ENCODE measurements around the gene BHMT2.

Gene BHMT2

DNA sequence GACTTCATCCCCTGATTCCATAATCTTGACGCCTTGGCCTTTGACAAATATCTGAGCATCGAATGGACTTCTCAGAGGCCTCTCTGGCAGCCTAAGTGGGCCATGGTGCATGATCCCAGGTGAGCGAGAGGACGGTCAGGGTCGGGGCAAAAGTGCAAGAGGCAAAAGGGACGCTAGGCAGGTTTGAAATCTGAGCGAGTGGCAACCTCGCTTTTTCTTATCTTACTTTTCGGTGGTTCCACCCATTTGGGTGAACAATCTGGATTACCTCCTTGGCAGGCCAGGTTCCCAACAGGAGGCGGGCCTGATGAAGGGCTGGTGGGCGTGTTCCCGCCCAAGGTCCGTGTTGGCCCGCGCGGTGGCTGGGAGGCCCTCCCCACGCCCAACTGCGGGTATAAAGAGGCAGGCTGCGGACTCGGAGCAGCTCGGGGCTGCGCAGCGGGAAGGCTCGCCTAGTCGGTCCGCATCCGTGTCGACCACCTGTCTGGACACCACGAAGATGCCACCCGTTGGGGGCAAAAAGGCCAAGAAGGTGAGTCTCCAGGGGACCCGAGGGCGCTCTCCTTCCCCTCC lies 41.9 kb downstream of the BHMT2 start, which contains the start of gene BHMT:
Gene BHMT (plus strand): TSS at position 423 of the 573 bp plus-strand sequence. CDS start 77 bp downstream, at position 500.
- H3K9ac ChIP-seq (ENCODE audit: low read length in 5 of 5), result no peak within 1 kb of the TSS
- H3K4me1 ChIP-seq (ENCODE audit: control insufficient read depth in 5 of 5, insufficient read depth in 5 of 5, low read length in 5 of 5), result peaks cover 0 to 18% (median 16%) of the 10 kb centered on the region in 5 donors
- peaks cover 14 to 24% (median 20%) of the 10 kb centered on the region in 5 donors for H3K27me3 ChIP-seq (ENCODE audit: control insufficient read depth in 5 of 5, insufficient read depth in 4 of 5, low read length in 5 of 5)
- peak within 1 kb of the TSS in 1 of 5 donors; percentile 5 for H3K4me3 ChIP-seq (ENCODE audit: low read depth in 1 of 5, low read length in 5 of 5)
- H3K9me3 ChIP-seq (ENCODE audit: control insufficient read depth in 5 of 5, low read length in 5 of 5), result no peaks in the 10 kb centered on the region
- H3K27ac ChIP-seq (ENCODE audit: low read depth, low read length), result no peak within 1 kb of the TSS
- no peaks in the 10 kb centered on the region for H3K36me3 ChIP-seq (ENCODE audit: control insufficient read depth in 5 of 5, insufficient read depth in 5 of 5, low read length in 5 of 5)

DNA sequence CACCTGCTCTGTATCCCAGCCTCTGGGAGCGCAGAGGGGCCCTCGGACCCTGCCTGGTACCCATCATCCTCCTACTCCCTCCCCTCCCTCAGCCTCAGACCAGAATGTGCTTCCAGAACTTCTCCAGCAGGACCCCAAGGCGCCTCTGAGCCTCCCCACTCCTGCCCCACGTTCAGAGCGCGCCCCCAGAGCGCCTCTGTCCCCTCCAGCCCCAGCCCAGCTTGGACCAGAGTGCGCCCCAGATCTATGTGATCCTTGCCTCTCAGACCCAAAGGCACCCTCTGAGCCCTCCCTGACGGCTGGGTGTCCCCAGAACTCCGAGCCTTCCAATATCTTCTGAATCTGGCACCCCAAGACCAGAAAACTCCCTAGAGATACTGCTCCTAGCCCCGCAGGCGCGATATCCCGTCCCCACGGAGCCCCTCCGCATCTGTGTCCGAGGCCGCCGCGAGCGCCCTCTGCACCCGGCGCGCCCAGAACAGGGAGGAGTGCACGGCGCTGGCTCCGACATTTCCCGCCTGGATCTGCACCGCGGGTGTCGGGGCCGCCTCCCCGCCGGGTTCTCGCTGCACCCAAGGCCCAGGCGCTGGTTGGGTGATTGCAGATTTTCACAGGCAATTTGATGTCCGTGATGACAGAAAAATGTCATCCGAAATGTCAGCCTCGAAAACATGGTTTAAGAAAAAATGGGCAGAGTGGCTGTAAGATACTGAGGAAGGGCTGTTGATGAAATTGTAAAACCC lies 42.6 kb downstream of the BHMT2 start:
- H3K27me3 ChIP-seq (ENCODE audit: control insufficient read depth in 5 of 5, insufficient read depth in 4 of 5, low read length in 5 of 5), result peaks cover 14 to 24% (median 20%) of the 10 kb centered on the region in 5 donors

DNA sequence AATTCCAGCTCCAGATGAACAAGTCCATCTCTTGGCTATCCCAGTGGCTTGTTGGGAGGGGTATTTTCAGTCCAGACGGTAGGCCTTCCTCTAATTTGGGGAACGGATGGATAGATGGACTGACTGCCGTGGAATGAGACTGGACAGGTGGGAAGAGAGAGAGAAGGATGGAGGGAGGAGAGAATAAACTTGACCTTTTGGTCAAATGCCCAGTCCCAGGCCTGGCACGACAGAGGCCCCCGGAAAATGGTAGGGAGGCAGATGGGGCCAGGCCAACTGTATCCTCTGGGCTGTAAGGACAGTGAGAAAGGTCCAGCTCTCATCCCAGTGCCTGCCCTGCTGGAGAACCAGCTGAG lies 43.1 kb downstream of the BHMT2 start:
- peaks cover 14 to 24% (median 20%) of the 10 kb centered on the region in 5 donors for H3K27me3 ChIP-seq (ENCODE audit: control insufficient read depth in 5 of 5, insufficient read depth in 4 of 5, low read length in 5 of 5)
- peaks cover 0 to 16% (median 11%) of the 10 kb centered on the region in 5 donors for H3K4me1 ChIP-seq (ENCODE audit: control insufficient read depth in 5 of 5, insufficient read depth in 5 of 5, low read length in 5 of 5)
- H3K36me3 ChIP-seq (ENCODE audit: control insufficient read depth in 5 of 5, insufficient read depth in 5 of 5, low read length in 5 of 5), result no peaks in the 10 kb centered on the region
- H3K4me3 ChIP-seq (ENCODE audit: low read depth in 1 of 5, low read length in 5 of 5), result no peak overlapping the region
- no peak overlapping the region for H3K27ac ChIP-seq (ENCODE audit: low read depth, low read length)
- no peaks in the 10 kb centered on the region for H3K9me3 ChIP-seq (ENCODE audit: control insufficient read depth in 5 of 5, low read length in 5 of 5)
- H3K9ac ChIP-seq (ENCODE audit: low read length in 5 of 5), result no peak overlapping the region

More for the DNA sequence above, 42.6 kb downstream of the BHMT2 start:
- no peak overlapping the region for H3K27ac ChIP-seq (ENCODE audit: low read depth, low read length)
- no peaks in the 10 kb centered on the region for H3K36me3 ChIP-seq (ENCODE audit: control insufficient read depth in 5 of 5, insufficient read depth in 5 of 5, low read length in 5 of 5)
- H3K4me1 ChIP-seq (ENCODE audit: control insufficient read depth in 5 of 5, insufficient read depth in 5 of 5, low read length in 5 of 5), result peaks cover 0 to 18% (median 16%) of the 10 kb centered on the region in 5 donors
- no peaks in the 10 kb centered on the region for H3K9me3 ChIP-seq (ENCODE audit: control insufficient read depth in 5 of 5, low read length in 5 of 5)
- H3K9ac ChIP-seq (ENCODE audit: low read length in 5 of 5), result no peak overlapping the region
- H3K4me3 ChIP-seq (ENCODE audit: low read depth in 1 of 5, low read length in 5 of 5), result peak overlapping the region in 1 of 5 donors; percentile 5

DNA sequence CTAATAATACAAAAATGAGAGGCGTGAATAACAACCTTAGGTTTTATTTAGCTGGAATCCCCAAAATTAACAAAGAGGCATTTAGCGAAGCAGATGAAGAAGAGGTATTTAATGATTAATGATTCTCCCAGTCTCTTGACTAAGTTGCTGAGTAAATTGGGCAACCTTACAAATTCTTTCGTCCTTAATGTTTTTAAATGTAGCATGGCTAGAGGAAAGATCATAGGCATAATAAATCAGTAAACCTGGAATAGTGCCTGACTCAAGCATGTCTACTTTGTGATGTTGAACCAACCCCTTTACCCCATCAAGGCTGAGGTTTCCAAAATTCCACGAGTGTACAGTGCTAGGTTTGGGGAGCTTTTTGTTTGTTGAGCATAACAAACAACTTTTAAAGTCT lies 49.9 kb downstream of the BHMT2 start:
- peaks cover 0 to 4% (median 0%) of the 10 kb centered on the region in 5 donors for H3K4me1 ChIP-seq (ENCODE audit: control insufficient read depth in 5 of 5, insufficient read depth in 5 of 5, low read length in 5 of 5)
- H3K27ac ChIP-seq (ENCODE audit: low read depth, low read length), result no peak overlapping the region
- H3K27me3 ChIP-seq (ENCODE audit: control insufficient read depth in 5 of 5, insufficient read depth in 4 of 5, low read length in 5 of 5), result no peaks in the 10 kb centered on the region
- H3K9ac ChIP-seq (ENCODE audit: low read length in 5 of 5), result no peak overlapping the region
- H3K4me3 ChIP-seq (ENCODE audit: low read depth in 1 of 5, low read length in 5 of 5), result no peak overlapping the region
- no peaks in the 10 kb centered on the region for H3K36me3 ChIP-seq (ENCODE audit: control insufficient read depth in 5 of 5, insufficient read depth in 5 of 5, low read length in 5 of 5)
- H3K9me3 ChIP-seq (ENCODE audit: control insufficient read depth in 5 of 5, low read length in 5 of 5), result no peaks in the 10 kb centered on the region

DNA sequence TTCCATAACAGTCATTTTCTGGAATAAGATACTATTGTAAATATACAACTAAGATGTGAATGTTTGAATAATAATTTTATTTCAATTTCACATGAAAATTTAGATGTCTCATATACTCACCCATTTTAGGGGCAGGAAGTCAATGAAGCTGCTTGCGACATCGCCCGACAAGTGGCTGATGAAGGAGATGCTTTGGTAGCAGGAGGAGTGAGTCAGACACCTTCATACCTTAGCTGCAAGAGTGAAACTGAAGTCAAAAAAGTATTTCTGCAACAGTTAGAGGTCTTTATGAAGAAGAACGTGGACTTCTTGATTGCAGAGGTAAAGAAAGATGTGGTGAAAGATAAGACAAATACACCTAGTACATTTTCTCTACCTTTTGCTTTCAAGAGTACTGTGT lies 50.7 kb downstream of the BHMT2 start:
- no peaks in the 10 kb centered on the region for H3K27me3 ChIP-seq (ENCODE audit: control insufficient read depth in 5 of 5, insufficient read depth in 4 of 5, low read length in 5 of 5)
- H3K9ac ChIP-seq (ENCODE audit: low read length in 5 of 5), result no peak overlapping the region
- H3K36me3 ChIP-seq (ENCODE audit: control insufficient read depth in 5 of 5, insufficient read depth in 5 of 5, low read length in 5 of 5), result no peaks in the 10 kb centered on the region
- H3K9me3 ChIP-seq (ENCODE audit: control insufficient read depth in 5 of 5, low read length in 5 of 5), result no peaks in the 10 kb centered on the region
- peaks cover 0 to 4% (median 0%) of the 10 kb centered on the region in 5 donors for H3K4me1 ChIP-seq (ENCODE audit: control insufficient read depth in 5 of 5, insufficient read depth in 5 of 5, low read length in 5 of 5)
- H3K27ac ChIP-seq (ENCODE audit: low read depth, low read length), result no peak overlapping the region
- H3K4me3 ChIP-seq (ENCODE audit: low read depth in 1 of 5, low read length in 5 of 5), result no peak overlapping the region

DNA sequence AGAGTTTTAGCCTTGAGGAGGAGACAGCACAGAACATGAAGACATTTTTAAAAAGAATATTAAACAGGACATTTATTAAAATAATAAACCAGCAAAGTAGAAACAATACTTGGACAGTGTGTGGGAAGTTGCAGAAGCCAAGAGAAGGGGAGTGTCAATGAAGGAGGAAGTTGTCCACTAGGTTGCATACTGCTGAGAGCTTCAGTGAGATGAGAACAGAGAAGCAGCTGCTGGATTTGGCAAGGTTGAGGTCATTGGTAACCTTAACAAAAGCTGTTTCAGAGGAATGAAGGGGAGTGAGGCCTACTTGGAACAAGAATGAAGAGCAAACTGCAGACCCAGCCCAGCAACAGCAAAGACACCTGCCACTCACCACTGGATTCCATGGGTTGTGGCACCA lies 53.4 kb downstream of the BHMT2 start:
- Histone ChIP-seq H3K27ac (ENCODE audit: low read depth, low read length) (no peak overlapping the region), H3K4me1 (ENCODE audit: control insufficient read depth in 5 of 5, insufficient read depth in 5 of 5, low read length in 5 of 5) (peaks cover 0 to 4% (median 0%) of the 10 kb centered on the region in 5 donors), H3K27me3 (ENCODE audit: control insufficient read depth in 5 of 5, insufficient read depth in 4 of 5, low read length in 5 of 5) (no peaks in the 10 kb centered on the region), H3K36me3 (ENCODE audit: control insufficient read depth in 5 of 5, insufficient read depth in 5 of 5, low read length in 5 of 5) (no peaks in the 10 kb centered on the region), H3K9ac (ENCODE audit: low read length in 5 of 5) (no peak overlapping the region), H3K4me3 (ENCODE audit: low read depth in 1 of 5, low read length in 5 of 5) (no peak overlapping the region), H3K9me3 (ENCODE audit: control insufficient read depth in 5 of 5, low read length in 5 of 5) (no peaks in the 10 kb centered on the region)

DNA sequence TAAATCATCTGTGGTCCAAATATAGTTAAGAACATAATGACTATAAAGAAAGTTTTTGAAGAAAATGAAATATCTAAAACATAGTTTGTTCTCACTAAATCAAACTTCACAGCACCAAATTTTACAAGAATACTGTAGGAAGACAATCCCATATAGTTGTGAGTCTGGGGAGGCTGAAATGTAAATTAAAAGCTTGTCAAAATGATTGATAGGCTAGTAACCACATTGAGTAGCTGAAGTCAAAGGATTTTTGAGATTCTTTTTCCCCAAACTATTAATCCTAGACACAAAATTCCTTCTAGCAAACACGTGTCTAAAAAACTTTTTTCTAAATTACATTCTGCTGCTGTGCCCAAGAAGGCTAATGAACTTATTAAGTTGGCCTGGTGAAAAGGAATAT lies 55.0 kb downstream of the BHMT2 start:
- Histone ChIP-seq H3K27ac (ENCODE audit: low read depth, low read length) (no peak overlapping the region), H3K36me3 (ENCODE audit: control insufficient read depth in 5 of 5, insufficient read depth in 5 of 5, low read length in 5 of 5) (no peaks in the 10 kb centered on the region), H3K9ac (ENCODE audit: low read length in 5 of 5) (no peak overlapping the region), H3K4me3 (ENCODE audit: low read depth in 1 of 5, low read length in 5 of 5) (no peak overlapping the region), H3K27me3 (ENCODE audit: control insufficient read depth in 5 of 5, insufficient read depth in 4 of 5, low read length in 5 of 5) (no peaks in the 10 kb centered on the region), H3K9me3 (ENCODE audit: control insufficient read depth in 5 of 5, low read length in 5 of 5) (no peaks in the 10 kb centered on the region), H3K4me1 (ENCODE audit: control insufficient read depth in 5 of 5, insufficient read depth in 5 of 5, low read length in 5 of 5) (peaks cover 0 to 4% (median 0%) of the 10 kb centered on the region in 5 donors)

DNA sequence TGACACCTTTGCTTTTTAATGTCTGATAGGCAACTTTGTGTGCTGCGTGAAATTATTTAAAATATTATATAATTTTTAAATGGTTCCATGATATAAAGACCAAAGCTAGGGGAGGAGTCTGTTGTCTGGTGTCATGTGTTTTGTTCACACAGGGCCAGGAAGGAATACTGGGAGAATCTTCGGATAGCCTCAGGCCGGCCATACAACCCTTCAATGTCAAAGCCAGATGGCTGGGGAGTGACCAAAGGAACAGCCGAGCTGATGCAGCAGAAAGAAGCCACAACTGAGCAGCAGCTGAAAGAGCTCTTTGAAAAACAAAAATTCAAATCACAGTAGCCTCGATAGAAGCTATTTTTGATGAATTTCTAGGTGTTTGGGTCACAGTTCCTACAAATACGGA lies 61.2 kb downstream of the BHMT2 start:
- Histone ChIP-seq H3K27me3 (ENCODE audit: control insufficient read depth in 5 of 5, insufficient read depth in 4 of 5, low read length in 5 of 5) (no peaks in the 10 kb centered on the region), H3K9ac (ENCODE audit: low read length in 5 of 5) (no peak overlapping the region), H3K9me3 (ENCODE audit: control insufficient read depth in 5 of 5, low read length in 5 of 5) (no peaks in the 10 kb centered on the region), H3K36me3 (ENCODE audit: control insufficient read depth in 5 of 5, insufficient read depth in 5 of 5, low read length in 5 of 5) (no peaks in the 10 kb centered on the region), H3K4me1 (ENCODE audit: control insufficient read depth in 5 of 5, insufficient read depth in 5 of 5, low read length in 5 of 5) (peaks cover 0 to 11% (median 10%) of the 10 kb centered on the region in 5 donors), H3K4me3 (ENCODE audit: low read depth in 1 of 5, low read length in 5 of 5) (no peak overlapping the region), H3K27ac (ENCODE audit: low read depth, low read length) (no peak overlapping the region)

DNA sequence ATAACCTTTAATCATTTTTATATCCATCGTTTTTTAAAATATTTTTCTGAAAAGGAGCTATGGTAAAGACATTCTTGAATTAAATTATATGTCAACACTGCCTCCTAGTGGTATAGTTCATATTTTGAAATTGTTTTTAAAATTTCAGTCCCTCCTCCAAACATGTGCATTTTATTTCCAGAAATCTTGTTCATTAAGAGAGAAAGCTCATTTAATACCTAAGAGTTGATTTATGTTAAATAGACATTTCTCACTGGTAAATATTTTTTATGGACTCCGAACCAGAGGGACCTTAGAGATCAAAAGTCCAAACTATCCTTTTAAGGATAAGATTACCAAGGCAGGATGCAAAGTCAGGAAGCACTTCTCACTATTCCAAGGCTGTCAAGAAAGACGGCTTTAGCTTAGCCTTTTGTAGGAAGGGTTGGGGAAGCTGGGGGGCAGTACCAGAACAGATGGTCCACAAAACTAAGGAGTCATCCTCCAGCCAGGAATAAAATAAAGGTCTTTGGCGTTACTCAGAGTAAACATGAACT lies 63.6 kb downstream of the BHMT2 start:
- peak overlapping the region in 3 of 5 donors; percentile 20 to 54 (median 26) for H3K9ac ChIP-seq (ENCODE audit: low read length in 5 of 5)
- H3K4me3 ChIP-seq (ENCODE audit: low read depth in 1 of 5, low read length in 5 of 5), result peak overlapping the region in 4 of 5 donors; percentile 32 to 58 (median 43)
- no peaks in the 10 kb centered on the region for H3K36me3 ChIP-seq (ENCODE audit: control insufficient read depth in 5 of 5, insufficient read depth in 5 of 5, low read length in 5 of 5)
- no peaks in the 10 kb centered on the region for H3K27me3 ChIP-seq (ENCODE audit: control insufficient read depth in 5 of 5, insufficient read depth in 4 of 5, low read length in 5 of 5)
- no peaks in the 10 kb centered on the region for H3K9me3 ChIP-seq (ENCODE audit: control insufficient read depth in 5 of 5, low read length in 5 of 5)
- peaks cover 0 to 11% (median 10%) of the 10 kb centered on the region in 5 donors for H3K4me1 ChIP-seq (ENCODE audit: control insufficient read depth in 5 of 5, insufficient read depth in 5 of 5, low read length in 5 of 5)
- peak overlapping the region; percentile 43 for H3K27ac ChIP-seq (ENCODE audit: low read depth, low read length)

Data from subcutaneous abdominal adipose tissue (tissue), 5 donors.